22Rv1 (cell line): ENCODE data around the gene RAB6B.

Source experiments
- H3K27ac ChIP-seq: fragments of 450-650 bp; 2 replicates; pipeline ENCODE4 v1.5.1; 2017
- ZFX ChIP-seq: fragments of 450-650 bp; IDR thresholded peaks from 2 replicates; pipeline ENCODE4 v1.6.1; 2017; ENCODE audit warnings: antibody characterized with exemption, borderline replicate concordance
- TF ChIP-seq, protein P1 (sequence below): fragments of 450-650 bp; IDR thresholded peaks from 2 replicates; pipeline ENCODE4 v1.5.1; 2017; ENCODE audit warnings: mild to moderate bottlenecking

RAB6B gene

GRCh38 chr3:133901083-133901482 lies 5.4 kb upstream of the RAB6B start:
- TF ChIP-seq, protein P1, sequence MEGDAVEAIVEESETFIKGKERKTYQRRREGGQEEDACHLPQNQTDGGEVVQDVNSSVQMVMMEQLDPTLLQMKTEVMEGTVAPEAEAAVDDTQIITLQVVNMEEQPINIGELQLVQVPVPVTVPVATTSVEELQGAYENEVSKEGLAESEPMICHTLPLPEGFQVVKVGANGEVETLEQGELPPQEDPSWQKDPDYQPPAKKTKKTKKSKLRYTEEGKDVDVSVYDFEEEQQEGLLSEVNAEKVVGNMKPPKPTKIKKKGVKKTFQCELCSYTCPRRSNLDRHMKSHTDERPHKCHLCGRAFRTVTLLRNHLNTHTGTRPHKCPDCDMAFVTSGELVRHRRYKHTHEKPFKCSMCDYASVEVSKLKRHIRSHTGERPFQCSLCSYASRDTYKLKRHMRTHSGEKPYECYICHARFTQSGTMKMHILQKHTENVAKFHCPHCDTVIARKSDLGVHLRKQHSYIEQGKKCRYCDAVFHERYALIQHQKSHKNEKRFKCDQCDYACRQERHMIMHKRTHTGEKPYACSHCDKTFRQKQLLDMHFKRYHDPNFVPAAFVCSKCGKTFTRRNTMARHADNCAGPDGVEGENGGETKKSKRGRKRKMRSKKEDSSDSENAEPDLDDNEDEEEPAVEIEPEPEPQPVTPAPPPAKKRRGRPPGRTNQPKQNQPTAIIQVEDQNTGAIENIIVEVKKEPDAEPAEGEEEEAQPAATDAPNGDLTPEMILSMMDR: peak; percentile 27; the same call in 1 of the 2 replicates
- no peak for TF ChIP-seq ZFX

GRCh38 chr3:133899311-133899710 lies 3.6 kb upstream of the RAB6B start:
- no peak overlapping the region for H3K27ac ChIP-seq
- TF ChIP-seq ZFX: no peak
- TF ChIP-seq, protein P1: no peak

More at GRCh38 chr3:133901083-133901482, 5.4 kb upstream of the RAB6B start:
- no peak overlapping the region for H3K27ac ChIP-seq

DNA sequence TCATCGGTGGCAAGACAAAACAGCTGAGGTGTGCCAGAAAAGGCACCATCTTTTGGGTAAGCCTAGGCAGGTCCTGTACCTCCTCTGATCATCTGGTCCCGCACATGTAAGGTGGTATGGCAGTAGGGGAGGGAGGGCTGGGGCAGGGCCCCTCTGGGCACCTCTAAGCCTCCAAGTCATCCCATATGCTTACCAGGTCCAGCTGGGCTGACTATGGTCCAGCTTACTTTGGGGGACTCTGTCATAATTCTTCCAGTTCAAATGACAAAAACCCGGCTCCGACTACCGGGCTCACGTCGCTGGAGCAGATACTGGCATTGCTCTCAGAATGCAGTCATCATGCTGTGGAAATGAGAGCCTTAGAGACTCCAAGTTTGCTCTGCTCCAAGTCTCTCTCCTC lies 1.9 kb upstream of the RAB6B start:
- no peak overlapping the region for H3K27ac ChIP-seq
- no peak for TF ChIP-seq ZFX
- TF ChIP-seq, protein P1: no peak

DNA sequence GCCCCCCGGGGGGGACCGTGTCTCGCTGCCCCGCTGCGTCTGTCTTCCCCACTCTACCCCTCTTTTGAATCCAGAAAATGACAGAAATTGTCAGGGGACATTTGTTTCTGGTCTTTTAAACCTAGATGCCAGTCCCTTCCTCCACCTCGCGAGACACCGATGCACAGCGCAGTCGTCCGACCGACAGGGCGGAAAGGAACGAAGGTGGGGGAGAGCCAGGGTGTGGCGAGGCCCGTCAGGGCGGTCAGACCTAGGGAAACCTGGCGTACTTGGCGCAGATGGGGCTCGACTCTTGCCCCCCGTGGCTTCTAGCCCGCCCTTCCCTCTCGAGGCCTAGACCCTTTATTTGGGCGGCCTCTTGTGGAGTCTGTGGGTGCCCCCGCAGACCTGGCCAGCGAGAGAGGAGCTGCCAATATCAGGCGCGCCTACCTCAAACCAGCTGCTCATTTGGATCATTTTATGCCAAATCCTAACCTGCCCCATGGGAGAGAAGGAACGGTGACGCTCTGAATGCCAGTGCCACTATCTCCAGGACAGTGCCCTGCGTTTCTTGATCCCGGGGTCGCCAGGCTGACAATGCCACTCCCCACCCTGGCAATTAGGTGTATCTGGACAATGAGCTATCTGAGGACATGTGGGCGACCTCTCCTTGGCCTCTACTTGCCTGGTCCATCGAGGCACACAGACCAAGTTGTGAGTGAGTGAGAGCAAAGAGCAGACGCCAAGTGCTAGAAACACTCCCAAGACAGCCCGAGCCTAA lies 500 bp upstream of the RAB6B start:
- no peak overlapping the region for H3K27ac ChIP-seq

DNA sequence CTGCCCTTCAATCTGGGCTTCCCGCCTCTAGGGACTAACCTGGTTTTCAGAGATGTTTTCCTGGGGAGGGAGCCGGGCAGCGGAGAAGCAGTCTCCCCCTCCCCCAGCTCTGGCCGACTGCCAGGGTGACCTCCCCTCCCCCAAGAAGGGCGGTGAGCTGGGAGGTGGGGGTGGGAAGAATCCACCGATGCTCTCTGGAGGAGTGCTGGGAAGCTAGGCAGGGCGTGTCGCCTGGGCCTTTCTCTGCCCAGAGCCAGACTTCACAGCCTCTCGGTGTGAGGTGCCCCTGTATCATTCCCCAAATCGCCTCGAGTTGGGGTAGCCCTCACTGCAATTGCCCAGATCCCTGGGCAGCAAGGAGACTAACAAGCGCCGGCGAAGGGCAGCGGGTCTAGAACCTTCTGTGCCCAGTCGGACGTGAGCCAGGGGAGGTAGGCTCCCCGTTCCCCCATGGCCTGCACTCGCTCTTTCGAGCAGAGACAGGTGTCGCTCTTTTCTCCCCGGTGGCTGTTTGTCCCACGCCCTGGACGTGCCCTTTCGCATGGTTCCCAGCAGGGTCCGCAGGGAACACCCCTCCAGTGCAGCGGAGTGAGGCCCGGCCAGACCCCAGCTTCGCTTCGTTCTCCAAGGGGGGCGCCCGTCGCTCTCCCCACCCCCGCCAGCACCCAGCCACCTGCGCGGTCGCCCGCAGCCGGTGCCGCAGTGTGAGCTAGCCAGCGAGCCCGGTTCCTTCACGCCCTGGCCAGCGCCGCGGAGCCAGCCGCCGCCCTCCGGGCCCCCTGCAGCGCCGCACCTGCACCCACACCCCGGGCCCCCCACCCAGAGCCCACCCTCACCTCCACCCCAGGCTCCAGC lies 1.1 kb downstream of the RAB6B start:
- TF ChIP-seq ZFX: no peak
- TF ChIP-seq, protein P1: no peak
- H3K27ac ChIP-seq: no peak overlapping the region

More for the DNA sequence above, 500 bp upstream of the RAB6B start:
- TF ChIP-seq ZFX: no peak
- TF ChIP-seq, protein P1: no peak

DNA sequence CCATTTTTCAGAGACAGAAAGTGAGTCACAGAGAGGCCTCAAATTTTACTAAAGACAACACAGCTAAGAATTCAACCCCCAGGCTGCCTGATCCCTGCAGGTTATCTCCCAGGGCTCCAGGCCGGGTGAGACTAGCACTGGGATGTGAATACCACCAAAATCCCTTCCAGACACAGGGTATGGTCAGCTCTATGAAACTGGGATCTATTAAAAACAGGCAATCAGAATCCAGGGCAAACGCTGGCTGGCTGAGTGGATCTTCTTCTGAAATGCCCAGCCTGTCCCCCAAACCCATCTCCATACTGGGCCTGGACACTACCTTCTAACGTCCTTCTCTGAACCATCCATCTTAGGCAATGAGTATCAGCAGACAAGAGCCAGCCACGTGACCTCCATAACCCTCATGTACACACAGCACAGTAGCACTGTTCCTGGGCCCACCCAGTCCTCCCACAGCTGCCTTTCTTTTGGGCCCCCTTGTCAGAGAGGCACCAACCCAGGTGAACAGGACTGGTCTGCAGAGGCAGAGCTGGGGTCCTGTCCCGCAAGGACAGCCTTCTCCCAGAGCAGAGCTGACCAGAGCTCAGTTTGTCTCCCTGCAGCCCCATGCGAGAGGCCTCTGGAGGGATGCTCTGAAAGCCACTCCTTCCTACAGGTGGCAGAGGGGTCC lies 1.9 kb downstream of the RAB6B start:
- H3K27ac ChIP-seq: no peak overlapping the region
- TF ChIP-seq ZFX: no peak
- TF ChIP-seq, protein P1: no peak
